GM20431 (cell line): ENCODE data around the gene ADAMTS19.

Experiments used
- in situ Hi-C: fragments of 300-500 bp; cut with MseI, MboI; formaldehyde crosslinking; loops from one replicate; pipeline ENCODE4 v1.15.0; 2020; ENCODE audit warnings: low sequenced_read_pairs; ENCODE audit not compliant: unreplicated experiment

ADAMTS19 gene

DNA sequence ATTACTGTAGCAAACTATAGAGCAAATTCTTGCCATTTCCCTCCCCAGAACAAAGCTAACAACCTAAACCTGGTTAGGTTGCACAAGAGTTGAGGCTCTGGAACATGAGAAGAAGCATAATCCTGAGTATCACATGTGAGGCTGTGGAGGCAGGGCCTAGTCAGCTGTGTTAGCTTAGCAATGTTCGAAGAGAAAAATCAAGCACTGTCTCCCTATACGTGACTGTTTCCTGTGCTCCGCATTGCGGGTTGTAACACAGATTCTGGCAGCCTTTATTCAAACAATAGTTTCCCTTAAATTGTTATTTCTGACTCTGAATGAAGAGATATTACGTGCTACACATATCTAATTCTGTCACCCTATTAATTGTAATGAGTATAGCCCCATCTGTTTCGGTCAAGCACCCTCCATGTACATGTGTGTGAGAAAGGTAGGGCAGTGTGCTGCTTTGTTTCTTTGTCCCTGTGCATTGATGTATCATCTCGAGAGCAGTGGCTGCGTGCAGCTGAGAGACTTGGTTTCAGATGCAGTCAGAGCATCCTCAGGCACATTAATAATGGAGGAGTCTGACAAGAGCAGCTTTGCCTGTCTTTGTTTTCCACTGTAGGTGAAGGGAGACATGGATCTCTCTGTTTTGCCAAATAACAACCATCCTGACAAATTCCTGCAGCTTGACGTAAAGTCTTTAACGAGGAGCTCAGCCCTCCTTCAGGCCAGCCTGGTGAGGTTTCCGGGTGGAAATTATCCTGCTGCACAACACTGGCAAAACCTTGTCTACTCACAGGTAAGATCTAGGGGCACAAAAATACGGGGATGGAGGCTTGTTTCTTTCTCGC is 287.7 kb downstream of the ADAMTS19 start, which contains the start of gene MINAR2:
TSS of gene MINAR2 (plus strand) at position 523 of the 836 bp plus-strand sequence. CDS start at position 620, 97 bp downstream.
- in situ Hi-C loops = no loop called here

- in situ Hi-C loops = no loop called here
Observed at GRCh38 chr5:129748913-129749880, 289.1 kb downstream of the ADAMTS19 start.

DNA sequence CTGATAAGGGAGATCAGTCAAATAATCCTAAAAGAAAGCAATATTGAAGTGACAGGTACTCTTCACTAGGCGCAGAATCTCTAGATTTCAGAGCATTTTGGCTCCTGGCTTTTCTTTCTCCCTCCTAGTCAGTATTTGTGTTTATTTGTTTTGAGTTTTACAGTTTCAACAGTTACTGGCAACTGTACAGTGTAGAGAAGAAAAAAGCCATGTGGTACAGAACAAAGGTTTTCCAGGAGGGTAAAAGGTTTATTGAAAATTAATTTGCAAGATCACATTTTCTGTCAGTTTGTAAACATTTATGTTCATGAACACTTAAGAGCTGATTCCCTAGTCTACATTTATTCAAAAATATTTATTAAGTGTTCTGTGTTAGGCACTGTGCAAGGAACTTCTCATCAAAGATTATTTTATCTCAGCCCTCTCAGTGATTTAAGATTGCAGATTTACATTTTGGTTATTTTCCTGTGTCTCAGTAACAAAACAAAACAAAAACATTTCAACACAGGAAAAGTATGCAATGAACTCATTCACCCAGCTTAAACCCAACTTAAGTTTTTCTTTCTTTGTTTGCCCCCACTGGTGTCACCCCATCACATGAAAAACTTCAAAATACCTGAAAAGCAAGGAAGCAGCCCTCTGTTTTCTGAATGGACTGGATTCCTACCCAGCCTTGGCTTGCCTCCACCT is 300.7 kb downstream of the ADAMTS19 start:
- in situ Hi-C loops = no loop called here

DNA sequence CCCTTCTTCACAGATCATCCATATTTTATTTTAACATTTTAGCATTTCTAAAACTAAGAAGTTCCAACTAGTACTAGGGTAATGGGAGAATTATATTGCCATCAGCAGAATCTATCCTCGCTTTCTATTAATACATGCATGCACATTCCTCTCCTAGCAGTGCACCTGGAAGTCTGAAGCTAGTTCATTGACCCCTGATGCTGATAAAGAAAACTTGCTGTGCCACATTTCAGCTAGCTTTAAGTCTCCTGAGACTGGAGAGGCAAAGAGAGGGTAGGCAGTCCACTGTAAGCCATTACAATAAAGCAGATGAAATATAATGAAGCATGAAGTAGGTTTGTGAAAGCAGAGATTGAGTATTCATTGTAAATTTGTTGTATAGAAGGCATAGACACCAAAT is 303.6 kb downstream of the ADAMTS19 start:
- in situ Hi-C loops = no loop called here

GRCh38 chr5:129766798-129767197 is 306.7 kb downstream of the ADAMTS19 start:
- in situ Hi-C loops = no loop called here

GRCh38 chr5:129767927-129768380 is 307.9 kb downstream of the ADAMTS19 start:
- in situ Hi-C loops = no loop called here

DNA sequence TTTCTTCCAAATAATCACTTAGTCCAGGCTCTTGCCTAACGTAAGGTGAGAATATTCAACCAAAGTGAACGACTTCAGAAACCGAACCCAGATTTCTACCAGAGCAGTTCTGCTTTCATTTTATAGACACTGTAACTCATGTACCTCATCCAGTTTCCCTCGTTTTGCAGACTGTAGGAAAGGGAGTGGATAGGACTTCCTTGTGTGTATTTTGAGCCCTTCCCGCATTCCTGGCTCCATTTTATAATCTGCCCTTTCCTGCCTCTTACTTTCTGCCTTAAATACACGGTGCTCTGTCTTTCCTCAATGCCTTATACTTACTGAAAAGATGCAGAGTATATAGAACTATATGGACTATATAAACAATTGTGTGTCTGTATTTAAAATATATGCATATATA is 308.6 kb downstream of the ADAMTS19 start:
- in situ Hi-C loops = no loop called here

- in situ Hi-C loops = no loop called here
Observed at GRCh38 chr5:129770024-129770820, 310.1 kb downstream of the ADAMTS19 start.

GRCh38 chr5:129771058-129771838 is 311.1 kb downstream of the ADAMTS19 start:
- in situ Hi-C loops = no loop called here

DNA sequence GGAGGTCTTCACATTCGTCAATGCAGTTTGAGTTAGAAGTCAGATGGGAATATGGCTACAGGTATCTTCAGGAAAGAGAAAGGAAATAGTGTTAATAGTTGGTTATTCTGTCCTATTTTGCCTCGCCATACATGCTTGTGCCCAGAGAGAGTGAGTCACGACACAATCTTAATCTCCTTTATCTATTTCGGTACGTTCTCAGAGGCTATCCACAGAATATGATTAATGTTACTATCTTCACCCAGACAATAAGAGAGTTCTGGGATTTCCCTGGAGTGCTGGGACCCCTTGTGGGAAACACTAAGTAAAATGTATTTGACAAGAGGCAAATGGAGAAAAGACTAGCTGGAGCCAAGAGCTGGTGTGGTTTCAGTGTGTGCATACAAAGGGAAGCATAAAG is 313.3 kb downstream of the ADAMTS19 start:
- in situ Hi-C loops = no loop called here

DNA sequence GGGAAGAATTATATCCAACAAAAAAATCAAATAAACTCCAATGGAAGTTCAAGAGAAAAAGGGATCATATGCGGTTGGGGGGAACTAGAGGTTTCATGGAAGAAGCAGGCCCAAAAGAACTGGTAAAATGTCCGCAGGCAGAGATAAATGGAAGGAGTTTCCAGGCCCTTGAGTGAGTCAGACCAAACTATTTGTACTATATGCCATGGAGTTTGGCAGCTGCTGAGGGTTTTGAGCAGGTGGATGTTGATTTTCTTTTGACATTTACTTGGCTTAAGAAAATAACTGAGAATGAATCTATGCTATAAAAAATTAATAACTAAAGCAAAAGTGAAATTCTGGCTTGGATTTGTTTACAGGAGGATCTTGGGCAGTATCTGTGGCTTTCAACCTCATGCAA is 321.5 kb downstream of the ADAMTS19 start:
- in situ Hi-C loops = no loop called here
